CD14-positive monocyte (primary cell): ENCODE data around the gene HLA-F. TPM values are rescaled to one million over a fixed set of nuclear protein-coding genes. Genes with fewer than 3 reads are reported as not detected.
A peak's percentile ranks its signal among the peaks of the same experiment; 100 is the strongest.

Experiments
- DNase-seq, 3 donors: peaks; one replicate each; pipeline ENCODE4 v3.0.0-alpha.2; 2011 to 2022
- H2AFZ ChIP-seq: 2 replicates; pipeline ENCODE4 v1.6.0; 2012; ENCODE audit warnings: mild to moderate bottlenecking, low read depth, low read length, inconsistent platforms; ENCODE audit not compliant: insufficient read depth, poor library complexity, severe bottlenecking
- H3K27ac ChIP-seq, 2 donors: 1 replicate in 1 of 2; 2 replicates in 1 of 2; pipeline ENCODE4 v1.5.1; 2012 to 2013; ENCODE audit warnings: low read length in 2 of 2, control low read depth in 1 of 2, inconsistent platforms in 1 of 2, low read depth in 1 of 2, mild to moderate bottlenecking in 1 of 2
- H3K27me3 ChIP-seq, 2 donors: one replicate each; pipeline versions ENCODE4 v1.6.0 to v1.6.1; 2011 to 2013; ENCODE audit warnings: low read length in 2 of 2; ENCODE audit not compliant: control insufficient read depth in 2 of 2, insufficient read depth in 2 of 2
- H3K36me3 ChIP-seq, 2 donors: replicated peaks in 1 of 2; 1 replicate in 1 of 2; 2 replicates in 1 of 2; pipeline versions ENCODE4 v1.5.1 to v1.6.1; 2012 to 2013; ENCODE audit warnings: low read length in 2 of 2, control low read depth in 1 of 2, inconsistent platforms in 1 of 2, mild to moderate bottlenecking in 1 of 2; ENCODE audit not compliant: insufficient read depth in 2 of 2, control insufficient read depth in 1 of 2
- H3K4me1 ChIP-seq, 2 donors: 1 replicate in 1 of 2; 2 replicates in 1 of 2; pipeline versions ENCODE4 v1.5.1 to v1.6.1; 2012 to 2013; ENCODE audit warnings: low read length in 2 of 2, control low read depth in 1 of 2, inconsistent platforms in 1 of 2, mild to moderate bottlenecking in 1 of 2, moderate library complexity in 1 of 2; ENCODE audit not compliant: insufficient read depth in 2 of 2, control insufficient read depth in 1 of 2
- H3K4me2 ChIP-seq: replicated peaks from 2 replicates; pipeline ENCODE3; 2012; ENCODE audit warnings: low read length, moderate library complexity, mild to moderate bottlenecking; ENCODE audit not compliant: poor library complexity, severe bottlenecking; ENCODE audit errors: extremely low read depth
- H3K4me3 ChIP-seq, 3 experiments: fragments of 200-600 bp in 1 of 3; sonication (generic) in 1 of 3; replicated peaks in 1 of 3; 1 replicate in 2 of 3; 2 replicates in 1 of 3; pipeline ENCODE4 v1.5.1; 2011 to 2013; ENCODE audit warnings: low read length in 3 of 3, mild to moderate bottlenecking in 3 of 3, control low read depth in 2 of 3, low read depth in 2 of 3, inconsistent platforms in 1 of 3, moderate library complexity in 1 of 3
- H3K79me2 ChIP-seq: 2 replicates; pipeline ENCODE4 v1.6.0; 2012; ENCODE audit warnings: mild to moderate bottlenecking, control low read depth, inconsistent platforms, low read length, moderate library complexity; ENCODE audit not compliant: insufficient read depth
- H3K9ac ChIP-seq: 2 replicates; pipeline ENCODE4 v1.6.0; 2017; ENCODE audit warnings: low read length, mild to moderate bottlenecking; ENCODE audit not compliant: insufficient read depth, poor library complexity, severe bottlenecking
- H3K9me3 ChIP-seq, 2 donors: replicated peaks in 1 of 2; 1 replicate in 1 of 2; 2 replicates in 1 of 2; pipeline versions ENCODE4 v1.5.1 to v1.6.1; 2012 to 2013; ENCODE audit warnings: low read length in 2 of 2, control low read depth in 1 of 2; ENCODE audit not compliant: control insufficient read depth in 1 of 2, insufficient read depth in 1 of 2
- H4K20me1 ChIP-seq: 2 replicates; pipeline ENCODE4 v1.6.0; 2012; ENCODE audit warnings: mild to moderate bottlenecking, low read length, control low read depth, moderate library complexity; ENCODE audit not compliant: insufficient read depth
- H3K27ac Mint-ChIP-seq, 7 donors: one replicate each; pipeline ENCODE4 v1.8.0; 2020; ENCODE audit warnings: mild to moderate bottlenecking in 7 of 7, mixed read lengths in 7 of 7, moderate library complexity in 6 of 7, inconsistent platforms in 2 of 7
- H3K27me3 Mint-ChIP-seq, 3 donors: one replicate each; pipeline ENCODE4 v1.8.0; 2021 to 2022; ENCODE audit warnings: low read depth in 3 of 3, mild to moderate bottlenecking in 3 of 3, mixed read lengths in 3 of 3, moderate library complexity in 3 of 3, inconsistent platforms in 1 of 3
- H3K36me3 Mint-ChIP-seq, 2 donors: one replicate each; pipeline ENCODE4 v1.8.0; 2020; ENCODE audit warnings: mixed read lengths in 2 of 2, inconsistent platforms in 1 of 2, mild to moderate bottlenecking in 1 of 2
- H3K4me1 Mint-ChIP-seq: one replicate; pipeline ENCODE4 v1.8.0; 2020; ENCODE audit warnings: mild to moderate bottlenecking, mixed read lengths
- H3K4me3 Mint-ChIP-seq, 2 donors: one replicate each; pipeline ENCODE4 v1.8.0; 2020; ENCODE audit warnings: mild to moderate bottlenecking in 2 of 2, mixed read lengths in 2 of 2, moderate library complexity in 1 of 2
- H3K9me3 Mint-ChIP-seq, 7 donors: one replicate each; pipeline ENCODE4 v1.8.0; 2020 to 2022; ENCODE audit warnings: mixed read lengths in 7 of 7, mild to moderate bottlenecking in 6 of 7, moderate library complexity in 6 of 7, inconsistent platforms in 2 of 7
- CTCF ChIP-seq: fragments of 200-600 bp; IDR thresholded peaks from one replicate; pipeline ENCODE4 v1.8.0; 2022; ENCODE audit warnings: antibody characterized with exemption, mild to moderate bottlenecking
- WGBS: methylation state at CpG from one replicate; pipeline ENCODE4 v1.1.5; 2013; ENCODE audit warnings: missing lambda C conversion rate; ENCODE audit not compliant: insufficient coverage; 5-methylcytosine and 5-hydroxymethylcytosine counted together
- intact Hi-C, 2 donors: fragments of 100-400 bp; cut with micrococcal nuclease; formaldehyde crosslinking; loops; one replicate each; pipeline versions ENCODE4 v1.15.0 to v1.15.1; 2023
- polyA plus RNA-seq, 3 donors: library from polyadenylated mRNA; depleted of rRNA in 1 of 3; unstranded in 2 of 3; stranded (reverse) in 1 of 3; fragments of 300-500 nt in 2 of 3; fragments of >200 nt in 1 of 3; fragmentation: Illumina TruSeq in 2 of 3; gene quantifications; 1 replicate in 2 of 3; 2 replicates in 1 of 3; pipeline ENCODE4 v1.2.3, GENCODE V29; 2012 to 2021

The HLA-F gene
- polyA plus RNA-seq, 3 donors, result 283 to 816 (median 394) TPM

- Histone ChIP-seq H3K27me3 (no peaks in the 10 kb centered on the region), H3K27ac (no peak overlapping the region), H3K4me2 (no peak overlapping the region), H4K20me1 (peaks cover 8% of the 10 kb centered on the region), H3K79me2 (no peaks in the 10 kb centered on the region), H2AFZ (no peak overlapping the region), H3K9ac (no peak overlapping the region), H3K4me3 (no peak overlapping the region), H3K4me1 (no peaks in the 10 kb centered on the region), H3K9me3 (no peaks in the 10 kb centered on the region), H3K36me3 (no peaks in the 10 kb centered on the region)
- TF ChIP-seq CTCF, result no peak
- Mint-ChIP-seq H3K27ac (peak overlapping the region in 1 of 7 donors; percentile 12), H3K27me3 (peaks cover 0 to 1% (median 0%) of the 10 kb centered on the region in 3 donors), H3K4me3 (no peak overlapping the region), H3K4me1 (peaks cover 17% of the 10 kb centered on the region), H3K9me3 (peaks cover 0 to 7% (median 1%) of the 10 kb centered on the region in 7 donors), H3K36me3 (peaks cover 0 to 10% of the 10 kb centered on the region in 2 donors)
- no CpG with 5 or more reads among the region's 3 CpGs for WGBS
- intact Hi-C loops, result loop anchor here in 1 of 2 donors (10.0 kb wide), 1 partner anchor 100 kb away; no protein-coding TSS in a partner anchor
- DNase-seq, result peak in 2 of 3 donors; percentile 25 to 61
Measured at GRCh38 chr6:29734046-29735018, 11.1 kb downstream of the HLA-F start.

- no peaks in the 10 kb centered on the region for H4K20me1 ChIP-seq
- H3K79me2 ChIP-seq, result no peaks in the 10 kb centered on the region
- peaks cover 15% of the 10 kb centered on the region for H3K4me1 Mint-ChIP-seq
- H3K27me3 ChIP-seq, result no peaks in the 10 kb centered on the region
- H3K27ac ChIP-seq, result no peak overlapping the region
- H3K9me3 ChIP-seq, result no peaks in the 10 kb centered on the region
- H3K4me3 Mint-ChIP-seq, result no peak overlapping the region
- H3K27me3 Mint-ChIP-seq, result peaks cover 0 to 1% (median 0%) of the 10 kb centered on the region in 3 donors
- WGBS, result no CpG with 5 or more reads among the region's 2 CpGs
- H3K9ac ChIP-seq, result no peak overlapping the region
- no peaks in the 10 kb centered on the region for H3K36me3 ChIP-seq
- no peak for DNase-seq
- H3K4me1 ChIP-seq, result no peaks in the 10 kb centered on the region
- H3K36me3 Mint-ChIP-seq, result peaks cover 0 to 10% of the 10 kb centered on the region in 2 donors
- no peak for TF ChIP-seq CTCF
- no peak overlapping the region for H2AFZ ChIP-seq
- H3K9me3 Mint-ChIP-seq, result peaks cover 0 to 7% (median 1%) of the 10 kb centered on the region in 7 donors
- H3K27ac Mint-ChIP-seq, result no peak overlapping the region
- intact Hi-C loops, result loop anchor here in 1 of 2 donors (10.0 kb wide), 1 partner anchor 98 kb away; no protein-coding TSS in a partner anchor
- H3K4me3 ChIP-seq, result no peak overlapping the region
- H3K4me2 ChIP-seq, result no peak overlapping the region
Measured at GRCh38 chr6:29736563-29736962, 13.3 kb downstream of the HLA-F start.
